CD4-positive, alpha-beta T cell (primary cell): Measurements from ENCODE around the gene ZFTA. TPM values are rescaled to one million over a fixed set of nuclear protein-coding genes. Genes with fewer than 3 reads are reported as not detected.

ENCODE experiments used
- ATAC-seq: fragments of 200-7000 bp; cut with Tn5 transposase; one replicate; pipeline ENCODE4 v1.10.0; 2022; ENCODE audit warnings: mild to moderate bottlenecking; ENCODE audit not compliant: poor library complexity
- CTCF ChIA-PET: fragments of 350-600 bp; sonication (Branson Sonifier 250); formaldehyde crosslinking; loops from one replicate; lab custom pipeline; 2021; ENCODE audit warnings: antibody characterized with exemption, inconsistent platforms; lab: Charles Lee
- POLR2A ChIA-PET: fragments of 350-600 bp; sonication (Branson Sonifier 250); formaldehyde crosslinking; loops from one replicate; lab custom pipeline; 2021; ENCODE audit warnings: antibody characterized with exemption, inconsistent platforms; lab: Charles Lee
- DNase-seq, 14 experiments: peaks; one replicate each; pipeline ENCODE4 v3.0.0-alpha.2; 2013 to 2020; ENCODE audit warnings: mixed read lengths in 2 of 14
- H3K27ac ChIP-seq, 2 donors: one replicate each; pipeline versions ENCODE4 v1.5.1 to v1.7.0; 2013; ENCODE audit warnings: low read length in 2 of 2, low read depth in 1 of 2, mild to moderate bottlenecking in 1 of 2
- H3K27me3 ChIP-seq, 2 experiments: 1 replicate in 1 of 2; 2 replicates in 1 of 2; pipeline versions ENCODE4 v1.6.1 to v1.7.0; 2013; ENCODE audit warnings: low read length in 2 of 2, control low read depth in 1 of 2, mild to moderate bottlenecking in 1 of 2, moderate library complexity in 1 of 2; ENCODE audit not compliant: insufficient read depth in 2 of 2, control insufficient read depth in 1 of 2
- H3K36me3 ChIP-seq: one replicate; pipeline ENCODE4 v1.6.1; 2013; ENCODE audit warnings: low read length, control low read depth; ENCODE audit not compliant: insufficient read depth
- H3K4me1 ChIP-seq: one replicate; pipeline ENCODE4 v1.6.1; 2013; ENCODE audit warnings: low read length, control low read depth; ENCODE audit not compliant: insufficient read depth
- H3K4me3 ChIP-seq: one replicate; pipeline ENCODE4 v1.5.1; 2013; ENCODE audit warnings: mild to moderate bottlenecking, low read length, moderate library complexity
- H3K9me3 ChIP-seq, 2 experiments: 1 replicate in 1 of 2; 2 replicates in 1 of 2; pipeline versions ENCODE4 v1.6.1 to v1.7.0; 2013; ENCODE audit warnings: low read length in 2 of 2, mild to moderate bottlenecking in 2 of 2, control low read depth in 1 of 2, moderate library complexity in 1 of 2; ENCODE audit not compliant: control insufficient read depth in 1 of 2, insufficient read depth in 1 of 2
- H3K27ac Mint-ChIP-seq: one replicate; pipeline ENCODE4 v1.8.0; 2020; ENCODE audit warnings: mixed read lengths
- H3K27me3 Mint-ChIP-seq: one replicate; pipeline ENCODE4 v1.8.0; 2021; ENCODE audit warnings: mixed read lengths
- H3K36me3 Mint-ChIP-seq: one replicate; pipeline ENCODE4 v1.8.0; 2021; ENCODE audit warnings: low read depth, mixed read lengths
- H3K4me1 Mint-ChIP-seq: one replicate; pipeline ENCODE4 v1.8.0; 2021; ENCODE audit warnings: low read depth, mixed read lengths
- H3K4me3 Mint-ChIP-seq: one replicate; pipeline ENCODE4 v1.8.0; 2020; ENCODE audit warnings: mild to moderate bottlenecking, mixed read lengths
- H3K9me3 Mint-ChIP-seq: one replicate; pipeline ENCODE4 v1.8.0; 2020; ENCODE audit warnings: mixed read lengths
- intact Hi-C, 2 experiments: fragments of 100-400 bp; cut with DNase I in 1 of 2; cut with micrococcal nuclease in 1 of 2; formaldehyde crosslinking; loops; one replicate each; pipeline versions ENCODE4 v1.15.1 to v1.9.0; 2023 to 2025; cut with DNase I, micrococcal nuclease
- total RNA-seq, 174 experiments: library from RNA in 2 of 174; stranded (reverse) in 2 of 174; gene quantifications; one replicate each; pipeline ENCODE4 v1.2.3 and lab custom pipeline; 2021 to 2026
- TF ChIP-seq, protein P1 (sequence below): fragments of 200-600 bp; IDR thresholded peaks from one replicate; pipeline ENCODE4 v1.8.0; 2022; ENCODE audit warnings: antibody characterized with exemption, mild to moderate bottlenecking

ZFTA gene
- total RNA-seq, 2 experiments from 2014 or later = 0.95 to 1.0 TPM

DNA sequence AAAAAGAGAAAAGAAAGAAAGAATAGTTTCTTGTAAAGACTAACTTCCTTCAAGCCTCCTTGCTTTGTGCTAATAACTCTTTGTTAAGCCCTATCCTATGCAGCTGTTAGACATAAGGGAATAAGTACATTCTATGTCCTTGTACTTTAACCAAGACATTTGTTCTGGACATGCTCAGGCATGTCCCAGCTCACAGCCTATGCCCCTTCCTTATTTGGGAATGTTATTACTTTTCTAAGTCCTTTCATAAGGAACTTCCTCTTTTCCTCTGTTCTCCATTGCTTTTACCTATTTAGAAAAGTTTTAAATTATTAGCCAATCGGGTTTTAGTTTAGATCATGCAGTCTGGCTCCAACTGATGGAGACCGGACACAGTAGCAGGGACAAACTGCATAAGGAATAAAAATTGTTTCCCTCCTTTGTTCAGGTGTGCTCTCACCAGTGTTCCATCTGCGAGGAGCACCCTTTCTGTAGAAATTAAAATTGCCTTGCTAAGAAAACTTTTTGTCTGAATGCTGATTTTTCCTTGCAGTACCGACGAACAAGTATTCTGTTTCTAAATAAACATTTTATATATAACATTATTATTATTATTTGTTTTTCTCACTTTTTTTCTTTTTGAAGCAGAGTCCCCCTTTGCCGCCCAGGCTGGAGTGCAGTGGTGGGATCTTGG lies 23.1 kb upstream of the ZFTA start:
- Mint-ChIP-seq H3K9me3 (no peaks in the 10 kb centered on the region), H3K4me3 (no peak overlapping the region), H3K4me1 (no peaks in the 10 kb centered on the region), H3K36me3 (no peaks in the 10 kb centered on the region), H3K27me3 (peaks cover 4% of the 10 kb centered on the region), H3K27ac (no peak overlapping the region)
- TF ChIP-seq, protein P1, sequence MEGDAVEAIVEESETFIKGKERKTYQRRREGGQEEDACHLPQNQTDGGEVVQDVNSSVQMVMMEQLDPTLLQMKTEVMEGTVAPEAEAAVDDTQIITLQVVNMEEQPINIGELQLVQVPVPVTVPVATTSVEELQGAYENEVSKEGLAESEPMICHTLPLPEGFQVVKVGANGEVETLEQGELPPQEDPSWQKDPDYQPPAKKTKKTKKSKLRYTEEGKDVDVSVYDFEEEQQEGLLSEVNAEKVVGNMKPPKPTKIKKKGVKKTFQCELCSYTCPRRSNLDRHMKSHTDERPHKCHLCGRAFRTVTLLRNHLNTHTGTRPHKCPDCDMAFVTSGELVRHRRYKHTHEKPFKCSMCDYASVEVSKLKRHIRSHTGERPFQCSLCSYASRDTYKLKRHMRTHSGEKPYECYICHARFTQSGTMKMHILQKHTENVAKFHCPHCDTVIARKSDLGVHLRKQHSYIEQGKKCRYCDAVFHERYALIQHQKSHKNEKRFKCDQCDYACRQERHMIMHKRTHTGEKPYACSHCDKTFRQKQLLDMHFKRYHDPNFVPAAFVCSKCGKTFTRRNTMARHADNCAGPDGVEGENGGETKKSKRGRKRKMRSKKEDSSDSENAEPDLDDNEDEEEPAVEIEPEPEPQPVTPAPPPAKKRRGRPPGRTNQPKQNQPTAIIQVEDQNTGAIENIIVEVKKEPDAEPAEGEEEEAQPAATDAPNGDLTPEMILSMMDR = no peak
- Histone ChIP-seq H3K27ac (no peak overlapping the region), H3K27me3 (no peaks in the 10 kb centered on the region), H3K4me3 (no peak overlapping the region), H3K4me1 (no peaks in the 10 kb centered on the region), H3K9me3 (peaks cover 18 to 19% of the 10 kb centered on the region in 2 experiments), H3K36me3 (no peaks in the 10 kb centered on the region)
- ChIA-PET POLR2A (no interaction called here), CTCF (no interaction called here)
- intact Hi-C loops = no loop called here
- ATAC-seq = no peak
- no peak for DNase-seq

DNA sequence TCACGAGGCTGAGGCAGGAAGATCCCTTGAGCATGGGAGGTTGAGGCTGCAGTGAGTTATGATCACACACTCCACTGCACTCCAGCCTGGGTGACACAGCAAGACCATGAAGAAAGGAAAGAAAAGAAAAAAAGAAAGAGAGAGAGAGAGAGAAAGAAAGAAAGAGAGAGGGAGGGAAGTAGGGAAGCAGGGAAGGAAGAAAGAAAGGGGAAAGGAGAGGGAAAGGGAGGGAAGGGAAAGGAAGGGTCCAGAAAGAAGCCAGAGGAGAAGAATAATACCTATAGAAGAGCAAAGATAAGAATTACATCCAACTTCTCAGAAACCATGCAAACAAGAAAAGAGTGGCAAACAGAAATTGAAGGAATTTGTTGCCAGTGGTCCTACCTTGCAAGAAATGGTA lies 17.2 kb upstream of the ZFTA start:
- Mint-ChIP-seq H3K4me3 (no peak overlapping the region), H3K27me3 (no peaks in the 10 kb centered on the region), H3K36me3 (no peaks in the 10 kb centered on the region), H3K27ac (no peak overlapping the region), H3K9me3 (no peaks in the 10 kb centered on the region), H3K4me1 (no peaks in the 10 kb centered on the region)
- CTCF ChIA-PET = no interaction called here
- Histone ChIP-seq H3K36me3 (no peaks in the 10 kb centered on the region), H3K4me3 (no peak overlapping the region), H3K9me3 (peaks cover 5 to 10% of the 10 kb centered on the region in 2 experiments), H3K27ac (no peak overlapping the region), H3K27me3 (no peaks in the 10 kb centered on the region), H3K4me1 (no peaks in the 10 kb centered on the region)
- no peak for ATAC-seq
- DNase-seq = no peak
- POLR2A ChIA-PET = no interaction called here
- intact Hi-C loops = no loop called here
- TF ChIP-seq, protein P1 = no peak

DNA sequence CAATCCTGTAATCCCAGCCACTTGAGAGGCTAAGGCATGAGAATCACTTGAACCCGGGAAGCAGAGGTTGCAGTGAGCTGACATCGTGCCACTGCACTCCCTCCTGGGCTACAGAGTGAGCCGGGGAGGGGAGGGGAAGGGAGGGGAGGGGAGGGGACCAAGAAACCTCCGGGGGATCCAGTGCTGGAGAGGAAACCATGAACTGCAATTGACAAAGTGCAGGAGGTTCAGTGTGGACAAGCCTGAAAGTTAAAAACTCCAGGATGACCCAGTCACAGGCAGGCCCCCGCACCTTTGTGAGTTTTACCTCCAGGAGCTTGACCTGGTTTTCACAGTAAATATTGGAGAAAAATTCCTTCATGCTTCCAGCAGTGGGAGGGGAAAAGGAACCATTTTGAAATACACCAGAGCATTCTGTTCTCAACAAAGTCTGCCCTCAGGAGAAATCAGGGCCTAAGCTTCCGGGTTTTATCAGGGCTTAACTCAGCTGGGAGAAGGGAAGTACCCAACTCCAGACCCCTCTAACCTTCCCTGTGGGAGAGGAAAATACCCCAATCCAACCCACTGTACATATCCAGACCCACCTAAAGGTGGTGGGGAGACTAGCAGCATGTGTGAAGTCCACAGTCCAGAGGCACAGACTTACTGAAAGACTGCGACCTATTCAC lies 15.5 kb upstream of the ZFTA start:
- POLR2A ChIA-PET = no interaction called here

More for the DNA sequence above, 15.5 kb upstream of the ZFTA start:
- Histone ChIP-seq H3K4me1 (no peaks in the 10 kb centered on the region), H3K36me3 (no peaks in the 10 kb centered on the region), H3K4me3 (no peak overlapping the region), H3K27me3 (no peaks in the 10 kb centered on the region), H3K27ac (no peak overlapping the region), H3K9me3 (no peaks in the 10 kb centered on the region)
- Mint-ChIP-seq H3K36me3 (no peaks in the 10 kb centered on the region), H3K27me3 (no peaks in the 10 kb centered on the region), H3K9me3 (no peaks in the 10 kb centered on the region), H3K4me1 (no peaks in the 10 kb centered on the region), H3K4me3 (no peak overlapping the region), H3K27ac (no peak overlapping the region)
- TF ChIP-seq, protein P1 = no peak
- CTCF ChIA-PET = no interaction called here
- no peak for ATAC-seq
- intact Hi-C loops = no loop called here
- DNase-seq = no peak
